ENCODE results near the gene MYO1B.

MYO1B gene

GRCh38 chr2:191215230-191215629, 30.0 kb upstream of the MYO1B start:
- H3K4me3 ChIP-seq (ENCODE audit: low read length): no peak overlapping the region
- TF ChIP-seq, protein P1, sequence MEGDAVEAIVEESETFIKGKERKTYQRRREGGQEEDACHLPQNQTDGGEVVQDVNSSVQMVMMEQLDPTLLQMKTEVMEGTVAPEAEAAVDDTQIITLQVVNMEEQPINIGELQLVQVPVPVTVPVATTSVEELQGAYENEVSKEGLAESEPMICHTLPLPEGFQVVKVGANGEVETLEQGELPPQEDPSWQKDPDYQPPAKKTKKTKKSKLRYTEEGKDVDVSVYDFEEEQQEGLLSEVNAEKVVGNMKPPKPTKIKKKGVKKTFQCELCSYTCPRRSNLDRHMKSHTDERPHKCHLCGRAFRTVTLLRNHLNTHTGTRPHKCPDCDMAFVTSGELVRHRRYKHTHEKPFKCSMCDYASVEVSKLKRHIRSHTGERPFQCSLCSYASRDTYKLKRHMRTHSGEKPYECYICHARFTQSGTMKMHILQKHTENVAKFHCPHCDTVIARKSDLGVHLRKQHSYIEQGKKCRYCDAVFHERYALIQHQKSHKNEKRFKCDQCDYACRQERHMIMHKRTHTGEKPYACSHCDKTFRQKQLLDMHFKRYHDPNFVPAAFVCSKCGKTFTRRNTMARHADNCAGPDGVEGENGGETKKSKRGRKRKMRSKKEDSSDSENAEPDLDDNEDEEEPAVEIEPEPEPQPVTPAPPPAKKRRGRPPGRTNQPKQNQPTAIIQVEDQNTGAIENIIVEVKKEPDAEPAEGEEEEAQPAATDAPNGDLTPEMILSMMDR (conservative IDR thresholded peaks at IDR 0.05; ENCODE audit: low read depth, low read length): no peak
- no peak for DNase-seq (ENCODE audit: low read depth)

GRCh38 chr2:191215666-191216065, 29.5 kb upstream of the MYO1B start:
- no peak for DNase-seq (ENCODE audit: low read depth)
- no peak overlapping the region for H3K4me3 ChIP-seq (ENCODE audit: low read length)
- TF ChIP-seq, protein P1 (conservative IDR thresholded peaks at IDR 0.05; ENCODE audit: low read depth, low read length): no peak

- TF ChIP-seq, protein P1 (conservative IDR thresholded peaks at IDR 0.05; ENCODE audit: low read depth, low read length): no peak
- H3K4me3 ChIP-seq (ENCODE audit: low read length): no peak overlapping the region
- DNase-seq (ENCODE audit: low read depth): no peak
Measured at GRCh38 chr2:191217580-191217979, 27.6 kb upstream of the MYO1B start.

- DNase-seq (ENCODE audit: low read depth): peak; percentile 29
- H3K4me3 ChIP-seq (ENCODE audit: low read length): no peak overlapping the region
- TF ChIP-seq, protein P1 (conservative IDR thresholded peaks at IDR 0.05; ENCODE audit: low read depth, low read length): peak; percentile 82
Measured at GRCh38 chr2:191218292-191218898, 26.8 kb upstream of the MYO1B start.

GRCh38 chr2:191220671-191221070, 24.5 kb upstream of the MYO1B start:
- TF ChIP-seq, protein P1 (conservative IDR thresholded peaks at IDR 0.05; ENCODE audit: low read depth, low read length): no peak
- DNase-seq (ENCODE audit: low read depth): no peak
- H3K4me3 ChIP-seq (ENCODE audit: low read length): no peak overlapping the region

GRCh38 chr2:191221666-191222065, 23.5 kb upstream of the MYO1B start:
- no peak overlapping the region for H3K4me3 ChIP-seq (ENCODE audit: low read length)
- no peak for DNase-seq (ENCODE audit: low read depth)
- TF ChIP-seq, protein P1 (conservative IDR thresholded peaks at IDR 0.05; ENCODE audit: low read depth, low read length): no peak

GRCh38 chr2:191222507-191222906, 22.7 kb upstream of the MYO1B start:
- DNase-seq (ENCODE audit: low read depth): no peak
- H3K4me3 ChIP-seq (ENCODE audit: low read length): no peak overlapping the region
- TF ChIP-seq, protein P1 (conservative IDR thresholded peaks at IDR 0.05; ENCODE audit: low read depth, low read length): no peak
